GM21723 (cell line): ENCODE data around the gene UBTD1.

Experiments used
- ATAC-seq: cut with Tn5 transposase; IDR thresholded peaks from one replicate; pipeline ENCODE4 v1.9.1; 2021; ENCODE audit warnings: mild to moderate bottlenecking, moderate library complexity; ENCODE audit not compliant: unreplicated experiment

UBTD1 gene

GRCh38 chr10:97580421-97581367 lies 82.0 kb downstream of the UBTD1 start:
- no peak for ATAC-seq

GRCh38 chr10:97582169-97582568 lies 83.4 kb downstream of the UBTD1 start:
- ATAC-seq: no peak

- no peak for ATAC-seq
These were observed 84.8 kb downstream of the UBTD1 start for GRCh38 chr10:97583476-97583875.

DNA sequence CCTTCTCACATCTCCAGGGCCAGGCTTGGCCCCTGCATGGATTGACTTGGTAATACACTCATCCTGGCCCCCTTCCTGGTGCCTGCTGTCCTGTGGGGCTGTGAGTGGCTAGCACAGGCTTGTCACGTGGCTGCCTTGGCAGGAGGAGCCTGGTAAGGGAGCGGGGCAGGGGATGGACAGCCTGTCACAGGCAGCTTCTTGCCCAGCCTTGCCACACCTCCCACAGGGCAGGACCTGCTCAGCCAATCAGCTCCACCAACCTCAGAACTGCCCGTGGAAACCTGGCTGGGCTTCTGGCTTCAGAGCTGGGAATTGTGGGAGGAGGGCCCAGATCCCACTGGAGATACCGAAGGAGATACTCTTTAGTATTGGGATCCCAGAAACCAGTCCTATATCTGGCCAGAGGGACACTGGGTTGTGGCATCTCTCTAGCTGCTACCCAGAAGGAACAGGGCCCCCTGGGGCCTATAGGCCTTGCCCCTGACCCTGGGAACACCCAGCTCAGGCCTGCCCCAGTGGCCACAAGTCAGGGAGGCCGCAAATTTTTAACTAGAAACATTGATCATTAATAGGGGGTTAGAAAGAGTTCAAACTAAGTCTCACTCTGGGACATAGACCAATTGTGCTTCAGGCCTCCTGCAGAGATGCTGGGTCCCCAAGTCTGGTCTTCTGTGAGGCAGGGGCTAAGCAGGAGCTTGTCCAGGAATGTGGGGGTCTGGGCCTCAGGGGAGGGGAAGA lies 85.5 kb downstream of the UBTD1 start, which contains the start of gene HOGA1:
HOGA1 (plus strand) TSS at position 330 of the 738 bp plus-strand sequence; CDS start at position 645, 315 bp downstream.
- no peak for ATAC-seq

GRCh38 chr10:97584798-97585438 lies 86.2 kb downstream of the UBTD1 start:
- ATAC-seq: no peak

DNA sequence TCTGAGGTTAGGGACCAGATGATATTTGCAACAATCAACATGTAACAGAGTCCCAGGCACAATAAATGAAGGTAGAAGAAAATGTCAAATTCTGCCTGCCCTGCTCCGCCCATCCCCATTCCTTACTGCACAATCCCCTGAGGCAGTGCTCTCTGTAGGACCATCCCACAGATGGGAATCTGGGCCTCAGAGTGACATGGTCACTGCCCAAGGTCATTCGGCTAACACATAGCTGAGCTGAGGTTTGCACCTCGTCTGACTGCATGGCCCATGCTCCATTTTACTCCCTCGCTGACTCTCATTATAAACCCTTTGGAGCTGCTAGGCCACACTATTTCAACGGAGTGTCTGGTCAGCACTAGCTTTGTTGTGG lies 86.7 kb downstream of the UBTD1 start:
- ATAC-seq: no peak

DNA sequence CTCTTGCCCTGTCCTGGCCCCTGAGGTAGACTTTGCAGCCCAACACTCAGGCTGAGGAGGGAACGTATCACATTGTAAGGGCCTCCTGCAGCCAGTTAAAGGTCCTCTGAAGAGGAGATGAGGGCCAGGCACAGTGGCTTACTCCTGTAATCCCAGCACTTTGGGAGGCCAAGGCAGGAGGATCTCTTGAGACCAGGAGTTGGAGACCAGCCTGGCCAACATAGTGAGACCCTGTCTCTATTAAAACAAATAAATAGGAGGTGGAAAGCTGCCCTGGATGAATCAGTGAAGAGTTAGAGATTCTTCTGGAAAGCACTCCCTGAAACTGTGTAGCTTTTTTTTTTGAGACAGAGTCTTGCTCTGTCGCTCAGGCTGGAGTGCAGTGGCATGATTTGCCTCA lies 88.5 kb downstream of the UBTD1 start:
- no peak for ATAC-seq

DNA sequence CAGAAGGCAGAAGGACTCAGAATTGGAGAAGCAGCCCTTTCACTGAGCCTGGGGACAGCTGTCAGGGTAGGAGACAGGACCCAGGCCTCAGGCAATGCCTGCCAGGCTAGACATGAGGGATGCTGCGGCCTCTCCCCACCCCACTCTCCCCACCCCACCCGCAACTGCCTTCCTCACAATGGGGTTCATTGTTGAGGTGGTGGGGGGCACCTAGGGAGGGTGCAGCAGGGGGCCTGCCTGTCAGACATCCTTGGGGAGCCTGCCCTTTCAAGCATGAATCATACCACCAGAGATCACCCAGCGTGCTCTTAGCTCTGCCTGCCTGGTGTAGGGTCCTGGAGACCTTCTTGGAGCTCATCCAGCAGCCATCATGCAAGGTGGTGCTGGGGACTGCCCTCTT lies 90.8 kb downstream of the UBTD1 start, which contains the start of gene C10orf62:
C10orf62 (plus strand) TSS at position 243 of the 400 bp plus-strand sequence. CDS start 177 bp downstream, outside the sequence.
- no peak for ATAC-seq

DNA sequence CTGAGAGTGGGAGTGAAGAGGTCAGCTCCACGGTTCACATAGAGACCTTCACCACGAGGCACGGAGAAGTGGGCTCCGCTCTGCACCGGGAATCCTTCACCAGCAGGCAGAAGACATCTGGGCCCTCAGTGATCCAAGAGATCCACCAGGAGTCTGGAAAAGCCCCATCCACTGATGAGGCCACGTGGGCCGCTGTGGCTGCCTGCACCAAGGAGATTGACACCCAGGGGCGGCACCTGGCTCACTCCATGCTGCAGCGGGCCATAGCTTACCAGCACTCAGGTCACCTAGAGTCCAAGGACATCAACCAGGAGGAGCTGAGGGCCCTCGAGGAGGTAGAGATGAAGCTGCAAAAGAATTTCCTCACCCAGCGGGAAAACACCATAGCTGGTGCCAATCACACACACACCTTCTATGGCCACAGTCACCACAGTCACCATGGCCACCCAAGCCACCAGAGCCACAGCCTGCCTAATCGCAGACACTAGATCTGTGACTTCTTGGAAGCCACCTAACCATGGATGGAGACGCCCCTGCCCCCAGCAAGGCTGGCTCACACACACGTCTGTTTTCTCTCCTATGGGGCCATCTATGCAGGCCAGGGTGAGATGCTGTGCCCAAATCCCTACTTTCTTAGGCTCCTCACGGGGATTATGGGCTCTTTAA lies 91.5 kb downstream of the UBTD1 start:
- ATAC-seq: no peak

GRCh38 chr10:97590748-97591495 lies 92.2 kb downstream of the UBTD1 start:
- ATAC-seq: no peak

GRCh38 chr10:97593421-97593820 lies 94.7 kb downstream of the UBTD1 start:
- no peak for ATAC-seq

GRCh38 chr10:97596101-97597082 lies 97.7 kb downstream of the UBTD1 start:
- ATAC-seq: no peak

DNA sequence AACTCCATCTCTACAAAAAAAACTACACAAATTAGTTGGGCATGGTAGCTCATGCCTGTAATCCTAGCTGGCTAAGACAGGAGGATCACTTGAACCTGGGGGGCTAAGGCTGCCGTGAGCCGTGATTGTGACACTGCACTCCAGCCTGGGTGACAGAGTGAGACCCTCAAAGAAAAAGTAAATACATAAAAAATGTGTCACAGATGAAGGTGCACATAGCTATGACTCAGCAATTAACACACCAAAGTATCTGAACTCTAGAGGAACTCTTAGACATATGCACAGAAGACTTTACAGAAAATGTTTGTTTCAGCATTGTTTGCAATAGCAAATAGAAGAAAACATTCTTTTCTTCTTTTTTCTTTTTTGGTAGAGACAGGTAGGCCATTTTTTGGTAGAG lies 99.1 kb downstream of the UBTD1 start:
- no peak for ATAC-seq

DNA sequence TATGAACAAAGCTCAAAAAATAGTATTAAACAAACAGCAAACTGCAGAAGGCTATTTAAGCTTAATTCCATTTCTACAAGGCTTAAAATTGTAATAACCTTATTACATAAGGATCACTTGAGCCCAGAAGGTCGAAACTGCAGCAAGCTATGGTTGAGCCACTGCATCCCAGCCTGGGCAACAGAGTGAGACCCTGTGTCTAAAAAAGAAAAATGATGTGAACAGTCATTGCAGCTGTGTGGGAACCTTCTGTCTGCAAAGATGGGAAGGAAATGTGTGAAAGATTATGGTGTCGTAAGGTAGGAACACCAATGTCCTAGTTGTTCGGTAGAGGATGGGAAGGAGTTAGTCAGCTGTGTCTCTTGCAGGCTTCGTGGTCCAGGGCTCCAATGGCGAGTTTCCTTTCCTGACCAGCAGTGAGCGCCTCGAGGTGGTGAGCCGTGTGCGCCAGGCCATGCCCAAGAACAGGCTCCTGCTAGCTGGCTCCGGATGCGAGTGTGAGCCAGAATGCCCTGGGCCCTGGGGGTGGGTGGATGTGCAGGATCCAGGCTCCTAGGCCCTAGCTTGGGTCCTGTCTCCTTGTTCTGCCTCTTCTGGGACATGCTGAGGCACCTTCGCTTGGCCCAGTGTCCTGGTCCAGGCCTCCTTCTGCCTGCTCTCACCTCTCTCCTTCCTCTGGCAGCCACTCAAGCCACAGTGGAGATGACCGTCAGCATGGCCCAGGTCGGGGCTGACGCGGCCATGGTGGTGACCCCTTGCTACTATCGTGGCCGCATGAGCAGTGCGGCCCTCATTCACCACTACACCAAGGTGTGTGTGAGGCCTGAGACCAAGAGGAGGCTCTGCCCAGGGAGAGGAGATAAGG lies 99.9 kb downstream of the UBTD1 start:
- no peak for ATAC-seq

DNA sequence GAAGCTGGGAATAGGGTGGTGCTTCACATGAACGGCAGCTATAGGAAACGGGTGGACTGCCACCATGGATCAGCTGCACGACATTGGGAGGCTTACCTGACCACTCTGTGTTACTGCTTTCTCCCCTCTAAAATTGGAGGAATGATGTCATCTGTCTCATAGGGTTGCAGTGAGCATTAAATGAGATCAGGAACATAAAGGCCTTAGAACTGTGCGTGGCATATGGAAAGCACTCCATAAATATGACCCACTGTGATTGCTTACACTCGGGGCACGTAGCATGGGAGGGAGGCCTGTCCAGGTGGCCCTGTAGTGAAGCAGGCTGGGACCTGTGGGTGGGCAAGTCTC lies 100.5 kb downstream of the UBTD1 start:
- no peak for ATAC-seq

DNA sequence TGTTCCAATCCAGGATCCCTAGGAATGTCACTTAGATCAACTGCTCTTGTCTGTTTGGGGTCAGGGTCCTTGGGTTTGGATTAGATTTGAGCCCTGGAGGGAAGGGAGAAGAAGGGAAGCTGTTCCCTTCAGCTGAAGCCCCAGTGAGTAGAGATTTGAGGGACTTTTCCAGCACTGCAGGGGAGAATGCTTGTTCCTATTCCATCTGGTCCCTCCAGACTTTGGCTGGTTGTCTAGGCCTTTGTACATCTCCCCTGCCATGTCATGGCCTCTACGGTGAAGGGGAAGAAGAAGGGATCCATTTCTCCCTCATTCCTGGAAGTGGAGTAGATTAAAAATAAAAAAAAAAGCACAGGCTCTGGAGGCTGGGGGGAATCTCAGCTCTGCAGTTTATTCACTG lies 101.9 kb downstream of the UBTD1 start:
- ATAC-seq: no peak

DNA sequence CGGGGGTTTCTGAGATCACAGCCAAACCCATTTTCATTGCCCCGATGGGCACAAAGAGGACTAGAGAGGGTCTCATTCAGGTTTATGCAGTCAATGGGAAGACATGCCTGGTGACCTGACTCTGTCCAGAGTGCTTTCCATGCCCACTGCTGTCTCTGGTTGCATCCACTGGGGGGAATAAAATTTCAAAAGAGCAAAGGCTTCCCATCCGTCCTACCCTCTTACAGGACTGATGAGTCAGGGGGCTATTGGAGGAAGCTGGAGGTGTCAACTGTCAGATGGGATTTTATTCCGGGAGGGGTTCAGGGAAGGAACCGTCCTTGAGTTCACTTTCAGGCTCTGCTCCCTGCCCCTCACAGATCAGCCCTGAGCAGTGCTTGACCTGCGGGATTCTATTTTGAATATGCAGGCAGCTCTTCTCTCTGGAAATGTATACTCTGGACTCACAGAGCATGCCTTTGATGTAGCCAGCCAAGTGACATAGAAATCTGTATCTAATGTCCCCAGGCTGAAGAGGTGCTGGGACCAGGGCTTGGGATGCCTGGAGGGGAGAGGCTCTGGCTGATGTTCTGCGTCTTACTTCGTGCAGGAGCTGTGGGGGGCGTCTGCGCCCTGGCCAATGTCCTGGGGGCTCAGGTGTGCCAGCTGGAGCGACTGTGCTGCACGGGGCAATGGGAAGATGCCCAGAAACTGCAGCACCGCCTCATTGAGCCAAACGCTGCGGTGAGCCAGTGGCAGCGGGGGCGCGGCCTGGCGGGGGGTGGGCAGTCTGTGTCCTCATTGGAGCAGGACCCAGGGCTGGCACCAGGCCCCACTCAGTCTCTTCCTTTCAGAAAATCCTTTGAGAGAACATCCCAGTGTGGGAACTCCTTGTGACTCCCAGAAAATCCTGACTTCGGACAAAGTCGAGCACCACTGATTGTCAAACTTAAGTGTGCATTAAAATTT lies 102.8 kb downstream of the UBTD1 start:
- ATAC-seq: no peak
